GM18873 (cell line): ENCODE data around the gene PHC2.

Experiments used
- ATAC-seq: cut with Tn5 transposase; IDR thresholded peaks from one replicate; pipeline ENCODE4 v1.9.1; 2021; ENCODE audit warnings: mild to moderate bottlenecking, moderate library complexity, moderate number of reproducible peaks; ENCODE audit not compliant: unreplicated experiment, low FRiP score

The PHC2 gene

GRCh38 chr1:33337441-33337840, 93.5 kb downstream of the PHC2 start:
- no peak for ATAC-seq

GRCh38 chr1:33336580-33336979, 94.3 kb downstream of the PHC2 start:
- ATAC-seq: no peak

GRCh38 chr1:33335020-33335419, 95.9 kb downstream of the PHC2 start:
- no peak for ATAC-seq

- no peak for ATAC-seq
These were observed 96.8 kb downstream of the PHC2 start for GRCh38 chr1:33334081-33334552.

- ATAC-seq: no peak
These were observed 98.0 kb downstream of the PHC2 start for GRCh38 chr1:33332881-33333280.

- ATAC-seq: no peak
These were observed 98.5 kb downstream of the PHC2 start for GRCh38 chr1:33332357-33332789.

- no peak for ATAC-seq
These were observed 99.2 kb downstream of the PHC2 start for GRCh38 chr1:33331444-33332356.

GRCh38 chr1:33330906-33331305, 100.0 kb downstream of the PHC2 start:
- ATAC-seq: no peak

GRCh38 chr1:33330361-33330890, 100.5 kb downstream of the PHC2 start:
- no peak for ATAC-seq

GRCh38 chr1:33329600-33330305, 101.1 kb downstream of the PHC2 start:
- ATAC-seq: no peak

GRCh38 chr1:33328817-33329216, 102.1 kb downstream of the PHC2 start:
- ATAC-seq: no peak

- no peak for ATAC-seq
These were observed 103.1 kb downstream of the PHC2 start for GRCh38 chr1:33327587-33328325.

- ATAC-seq: no peak
These were observed 104.1 kb downstream of the PHC2 start for GRCh38 chr1:33326785-33327184.

- ATAC-seq: no peak
These were observed 106.0 kb downstream of the PHC2 start for GRCh38 chr1:33324677-33325575.

- ATAC-seq: no peak
These were observed 107.0 kb downstream of the PHC2 start for GRCh38 chr1:33323663-33324477.

- ATAC-seq: no peak
These were observed 107.9 kb downstream of the PHC2 start for GRCh38 chr1:33322870-33323585.

GRCh38 chr1:33322109-33322508, 108.8 kb downstream of the PHC2 start:
- no peak for ATAC-seq

- no peak for ATAC-seq
These were observed 109.7 kb downstream of the PHC2 start for GRCh38 chr1:33321178-33321577.
